GF-D8 (cell line): ENCODE results near the gene SCRN2.

Experiments used
- DNase-seq: peaks from one replicate; lab custom pipeline; 2025; lab: John Stamatoyannopoulos, UW

SCRN2 gene

DNA sequence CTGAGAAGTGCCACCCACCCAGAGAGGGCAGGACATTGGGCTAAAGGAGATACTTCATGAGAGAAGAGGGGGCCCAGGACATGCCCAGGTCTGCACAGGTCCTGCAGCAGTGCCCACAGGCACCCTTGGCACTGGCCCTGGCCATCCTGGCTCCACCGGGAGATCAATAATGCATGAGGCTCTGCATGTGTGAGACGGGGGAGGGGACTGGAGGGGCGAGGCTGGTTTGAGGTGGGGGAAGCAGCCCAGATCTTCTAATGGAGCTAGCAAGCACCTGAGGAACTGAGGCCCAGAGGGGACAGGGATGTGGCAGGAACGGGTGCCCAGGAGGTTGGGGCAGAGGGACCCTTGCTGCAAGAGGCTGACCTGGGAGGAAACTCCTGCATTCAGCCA lies 20.0 kb downstream of the SCRN2 start:
- no peak for DNase-seq

DNA sequence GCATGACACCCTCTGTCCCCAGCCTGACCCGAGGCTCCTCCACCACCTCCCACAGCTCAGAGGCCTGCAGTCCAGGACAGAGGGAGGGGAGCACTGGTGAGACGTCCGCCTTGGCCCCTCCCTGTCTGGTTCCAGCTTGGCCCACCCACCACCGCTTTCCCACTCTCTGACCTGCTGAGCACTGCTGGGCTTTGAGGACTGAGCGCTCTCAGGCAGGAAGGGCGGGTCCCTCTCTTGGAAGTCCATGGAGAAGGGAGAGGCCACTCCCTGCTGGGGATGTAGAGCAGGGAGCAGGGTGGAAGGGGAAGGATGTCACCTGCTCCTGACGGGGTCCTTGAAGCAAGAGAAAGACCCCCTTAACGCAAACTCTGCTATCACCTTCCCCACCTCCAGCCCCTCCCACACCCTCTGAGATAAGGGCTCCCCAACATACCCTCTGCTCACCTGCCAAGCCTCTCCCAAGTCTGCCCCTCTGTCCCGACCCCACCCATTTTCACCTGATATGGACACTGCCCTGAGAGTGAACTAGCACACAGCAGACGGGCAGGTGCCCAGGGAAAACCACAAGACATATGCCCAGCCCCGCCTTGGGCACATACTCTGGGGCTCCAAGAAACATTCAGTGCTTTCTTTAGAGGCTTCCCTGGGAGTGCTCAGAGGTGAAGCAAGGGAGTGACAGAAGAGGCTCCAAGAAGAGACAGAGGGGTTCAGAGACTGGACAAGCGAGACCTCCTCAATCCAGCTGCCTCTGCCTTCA lies 20.9 kb downstream of the SCRN2 start:
- no peak for DNase-seq

DNA sequence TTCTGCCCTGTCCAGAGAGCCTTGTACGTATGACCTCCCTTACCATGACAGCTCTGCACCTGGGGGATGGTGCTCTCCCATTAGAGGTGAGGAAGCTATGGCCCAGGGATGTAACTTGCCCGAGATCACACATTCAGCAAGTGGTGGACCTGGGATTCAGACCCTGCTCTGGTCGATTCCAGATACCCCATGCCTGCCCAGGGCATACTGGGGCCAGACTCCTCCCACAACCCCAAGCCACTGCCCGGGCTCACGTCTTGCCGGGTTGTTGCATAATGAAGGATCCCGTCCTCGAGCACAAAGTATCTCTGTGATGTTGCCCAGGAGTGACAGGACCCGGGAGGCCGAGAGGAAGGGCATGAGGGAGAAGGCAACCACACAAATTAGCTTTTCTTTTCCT lies 21.6 kb downstream of the SCRN2 start:
- DNase-seq: no peak

DNA sequence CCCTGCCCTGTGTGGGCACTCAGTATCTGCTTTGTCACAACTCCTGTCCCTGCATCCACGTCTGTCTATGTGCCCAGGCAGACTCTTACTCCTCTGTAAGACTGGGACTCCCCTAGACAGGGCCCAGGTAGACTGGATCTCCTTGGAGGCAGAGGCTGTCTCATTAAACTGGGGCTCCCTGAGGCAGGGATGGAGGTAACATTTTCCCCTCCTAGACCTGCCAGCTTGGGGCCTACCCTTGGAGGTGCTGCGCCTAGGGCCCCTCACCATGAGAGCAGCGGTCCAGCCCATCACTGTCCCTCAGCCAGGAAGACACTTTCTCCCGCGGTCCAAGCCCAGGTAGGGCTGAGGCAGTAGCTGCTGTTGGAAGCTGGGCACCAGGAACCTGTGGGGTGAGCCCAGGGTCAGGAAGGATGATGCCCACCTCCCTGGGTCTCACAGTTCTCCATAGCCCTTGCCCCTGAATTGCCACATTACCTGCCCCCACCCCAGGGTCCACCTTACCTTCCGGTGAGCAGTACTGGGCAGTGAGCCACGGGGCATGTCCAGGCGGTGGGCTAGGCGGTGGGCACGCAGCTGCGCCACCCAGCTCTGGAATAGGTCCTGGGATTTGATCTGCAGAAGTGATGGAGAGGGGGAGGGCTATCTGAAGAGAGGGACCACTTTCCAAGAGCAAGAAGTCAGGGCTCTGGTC lies 22.9 kb downstream of the SCRN2 start:
- no peak for DNase-seq

DNA sequence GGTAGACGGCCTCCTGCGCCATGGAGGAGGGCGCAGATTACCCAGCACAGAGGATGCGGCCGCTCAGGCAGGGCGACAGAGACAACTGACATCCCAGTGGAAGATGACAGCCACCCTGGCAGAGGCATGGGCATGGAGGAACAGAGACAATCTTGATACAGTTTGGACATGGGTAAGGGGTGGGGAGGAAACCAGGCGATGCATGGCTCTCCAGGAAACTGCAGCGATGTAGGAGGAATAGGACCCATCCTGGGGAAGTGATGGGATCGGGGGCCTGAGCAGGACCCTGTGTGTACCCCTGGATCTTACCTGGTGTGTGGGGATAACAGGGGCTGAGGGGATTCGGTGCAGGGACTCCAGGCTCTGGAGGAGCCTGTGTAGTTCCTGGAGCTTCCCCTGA lies 24.1 kb downstream of the SCRN2 start:
- DNase-seq: no peak

DNA sequence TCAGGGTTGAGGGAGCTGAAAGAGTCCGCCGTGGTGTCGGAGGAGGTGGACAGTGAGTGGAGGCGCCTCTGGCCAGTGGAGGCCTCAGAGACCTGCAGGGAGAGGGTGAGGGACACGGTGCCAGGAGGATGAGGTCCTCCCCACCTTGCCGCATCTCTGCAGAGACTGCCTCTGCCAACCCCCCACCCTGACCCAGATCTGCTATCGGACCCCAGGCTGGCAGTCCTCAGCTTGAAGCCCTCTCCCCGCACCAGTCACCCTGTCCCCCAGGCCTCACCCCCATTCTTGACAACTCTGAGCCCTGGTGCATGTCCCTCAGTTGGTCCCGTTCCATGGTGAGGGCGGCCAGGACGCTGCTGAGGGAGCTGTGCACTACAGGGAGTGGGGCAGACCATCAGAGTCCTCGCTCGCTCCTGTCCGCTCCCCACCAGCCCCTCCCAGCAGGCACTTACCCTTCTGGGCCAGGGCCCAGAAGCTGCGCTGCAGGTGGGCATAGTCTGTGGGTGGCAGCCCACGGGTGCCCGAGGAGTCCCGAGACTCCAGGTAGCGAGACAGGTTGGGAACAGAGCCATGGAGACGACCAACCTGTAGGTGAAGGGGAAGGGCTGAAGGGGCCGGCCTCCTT lies 24.9 kb downstream of the SCRN2 start:
- no peak for DNase-seq

DNA sequence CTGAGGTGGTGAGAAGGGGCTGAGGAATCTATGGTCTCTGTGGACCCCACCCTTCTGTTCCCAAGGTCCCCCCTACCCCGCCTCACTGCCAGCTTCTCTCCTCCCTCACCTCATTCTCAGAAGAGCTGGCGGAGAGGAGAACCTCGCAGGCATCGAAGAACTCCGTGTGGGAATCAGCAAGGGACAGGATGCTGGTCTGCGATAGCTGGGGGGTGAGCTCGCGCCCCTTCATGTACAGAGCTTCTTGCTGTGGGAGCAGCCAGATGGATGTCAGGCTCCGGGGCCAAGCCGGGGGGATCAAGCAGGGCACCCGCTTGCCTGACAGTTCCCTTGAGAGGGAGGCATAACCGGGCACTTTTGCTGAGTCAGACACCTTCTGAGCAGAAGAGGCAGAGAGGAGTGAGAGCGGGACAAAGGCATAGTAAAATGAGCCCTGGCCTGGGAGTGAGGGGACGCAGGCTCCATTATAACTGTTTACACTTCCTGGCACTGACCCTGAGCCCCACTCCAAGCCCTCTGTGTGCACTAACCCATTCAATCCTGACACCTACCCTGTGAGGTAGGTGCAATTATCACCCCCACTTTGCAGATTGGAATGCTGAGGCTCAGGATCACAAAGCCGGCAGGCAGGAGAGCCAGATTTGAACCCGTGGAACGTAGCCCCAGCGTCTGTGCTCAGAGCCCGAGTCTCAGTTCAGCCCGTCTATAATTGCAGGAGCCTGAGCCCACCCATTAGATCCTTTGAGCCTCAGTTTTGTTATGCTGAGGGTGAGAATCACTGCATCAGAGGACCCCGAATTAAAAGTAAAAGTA lies 25.8 kb downstream of the SCRN2 start:
- no peak for DNase-seq

DNA sequence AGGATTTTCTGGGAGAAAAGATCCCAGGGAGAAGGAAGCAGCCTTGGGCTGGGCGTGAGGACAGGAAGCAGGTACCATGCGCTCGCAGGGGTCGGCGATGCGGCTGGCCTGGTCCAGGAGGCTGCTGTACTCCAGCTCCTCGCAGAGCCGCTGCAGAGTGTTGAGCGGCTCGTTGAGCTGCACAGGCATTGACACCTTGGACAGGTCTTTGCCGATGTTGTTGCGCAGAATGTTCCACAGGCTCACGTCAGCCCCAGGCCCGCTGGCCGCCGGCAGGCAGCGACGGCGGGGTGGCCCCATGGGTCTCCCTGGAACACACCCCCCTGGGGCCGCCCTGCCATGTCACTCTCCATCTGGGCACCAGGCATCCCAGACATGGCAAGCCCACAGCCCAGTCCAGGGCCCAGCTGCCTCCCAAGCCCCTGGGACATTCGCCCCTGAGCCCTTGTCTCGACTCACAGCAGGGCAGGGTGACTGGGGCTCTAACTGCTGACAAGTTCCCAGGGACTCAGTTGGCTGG lies 27.5 kb downstream of the SCRN2 start:
- DNase-seq: no peak

DNA sequence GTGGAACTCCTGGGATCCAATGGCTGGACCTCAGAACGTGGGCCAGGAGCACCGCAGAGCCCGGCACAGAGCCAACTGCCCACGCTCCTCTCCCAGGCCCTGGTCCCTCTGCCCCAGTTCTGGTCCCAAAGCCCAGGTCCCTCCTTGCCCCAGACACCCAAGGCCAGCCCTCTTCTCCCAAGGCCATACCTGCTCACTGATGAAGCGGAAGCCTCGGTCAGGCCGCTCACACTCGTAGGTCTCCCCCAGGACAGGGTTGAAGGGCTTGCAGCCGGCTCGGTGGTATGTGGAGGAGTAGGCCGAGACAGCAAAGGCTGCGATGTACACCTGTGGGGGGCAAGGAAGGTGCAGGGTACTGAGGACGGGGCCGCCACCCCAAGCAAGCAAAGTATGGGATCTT lies 28.0 kb downstream of the SCRN2 start:
- DNase-seq: no peak

DNA sequence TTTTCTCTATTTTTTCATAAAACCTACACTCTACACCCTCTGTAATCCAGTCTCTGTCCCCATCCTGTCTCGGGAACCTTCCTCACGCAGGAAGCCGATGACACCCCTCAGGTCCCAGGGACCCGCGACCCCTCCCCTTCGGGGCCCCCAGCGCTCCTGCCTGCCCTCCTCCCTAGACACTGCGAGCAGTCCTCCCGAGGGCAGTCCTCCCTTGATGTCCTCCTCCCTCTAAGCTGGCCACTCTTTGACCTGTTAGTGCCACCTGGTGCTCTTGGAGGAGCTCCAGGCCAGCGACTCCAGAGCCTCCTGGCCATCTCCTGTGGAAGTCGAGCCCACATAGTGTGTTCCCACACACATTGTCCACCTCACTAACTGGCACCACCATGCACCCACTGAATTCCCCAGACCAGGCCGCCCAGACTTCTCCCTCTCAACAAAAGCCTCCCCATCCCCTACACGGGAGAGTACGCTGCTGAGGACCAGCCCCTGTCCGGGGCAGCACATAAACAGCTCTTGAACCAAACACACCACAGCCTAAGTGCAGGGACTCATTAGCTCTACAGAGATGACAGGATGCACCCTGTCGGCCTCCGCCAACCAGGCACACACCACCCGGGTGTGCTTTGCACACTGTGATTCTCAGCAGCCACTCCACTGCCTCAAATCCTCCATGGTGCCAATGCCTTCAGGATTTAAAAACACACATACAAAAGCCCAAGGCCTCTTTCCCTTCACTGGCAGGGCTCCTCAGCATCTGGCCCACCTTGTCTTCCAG lies 28.7 kb downstream of the SCRN2 start:
- DNase-seq: no peak

DNA sequence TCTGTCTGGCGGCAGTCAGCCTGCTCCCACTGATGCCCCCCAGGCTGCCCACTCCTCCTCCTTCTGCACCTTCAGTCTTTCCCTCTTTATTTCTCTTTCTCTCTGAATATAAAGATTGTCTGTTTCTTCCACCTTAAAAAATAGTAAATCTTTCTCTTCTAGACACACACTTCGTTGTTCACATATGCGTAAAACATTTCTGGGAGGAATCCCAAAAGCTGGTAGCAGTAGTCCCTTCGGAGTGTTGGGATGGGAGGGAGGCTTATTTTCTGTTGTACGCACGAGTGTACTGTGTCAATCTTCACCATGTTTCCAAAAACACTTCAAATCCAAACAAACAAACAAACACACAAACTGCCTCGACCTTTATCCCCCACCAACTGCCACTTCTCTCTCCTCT lies 29.4 kb downstream of the SCRN2 start:
- DNase-seq: no peak

DNA sequence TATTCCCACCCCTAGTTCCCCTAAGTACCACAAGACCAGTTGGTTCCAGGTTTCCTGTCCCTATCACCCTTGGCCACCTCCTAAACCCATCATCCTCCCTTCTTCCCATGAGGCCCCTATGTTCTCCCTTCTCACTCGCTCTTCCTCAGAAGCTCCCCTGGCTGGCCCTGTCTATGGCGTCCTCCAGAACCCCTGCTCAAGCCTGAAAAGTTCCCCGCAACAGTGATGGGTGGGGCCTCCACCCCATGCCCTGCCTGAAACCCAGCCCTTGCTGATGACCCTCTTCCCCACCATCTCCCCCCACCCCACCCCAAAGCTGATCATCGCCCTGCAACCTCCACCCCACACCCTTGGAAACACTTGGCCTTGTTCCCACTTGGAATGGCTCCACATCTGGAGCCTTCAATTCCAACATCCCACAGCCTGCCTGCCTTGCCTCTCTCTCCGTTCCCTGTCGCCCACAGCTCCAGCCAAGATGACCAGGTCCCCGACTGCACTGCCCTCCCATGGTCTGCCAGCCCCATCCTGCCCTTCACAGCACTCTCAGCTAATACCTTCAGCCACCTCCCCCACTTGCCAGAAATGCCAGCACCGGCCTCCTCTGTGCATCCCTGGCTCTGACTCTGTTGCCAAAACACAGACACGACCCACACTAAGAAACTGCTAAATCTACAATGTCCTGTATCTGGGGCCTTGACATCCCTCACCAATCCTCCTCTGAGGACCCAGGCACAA lies 30.0 kb downstream of the SCRN2 start:
- no peak for DNase-seq

DNA sequence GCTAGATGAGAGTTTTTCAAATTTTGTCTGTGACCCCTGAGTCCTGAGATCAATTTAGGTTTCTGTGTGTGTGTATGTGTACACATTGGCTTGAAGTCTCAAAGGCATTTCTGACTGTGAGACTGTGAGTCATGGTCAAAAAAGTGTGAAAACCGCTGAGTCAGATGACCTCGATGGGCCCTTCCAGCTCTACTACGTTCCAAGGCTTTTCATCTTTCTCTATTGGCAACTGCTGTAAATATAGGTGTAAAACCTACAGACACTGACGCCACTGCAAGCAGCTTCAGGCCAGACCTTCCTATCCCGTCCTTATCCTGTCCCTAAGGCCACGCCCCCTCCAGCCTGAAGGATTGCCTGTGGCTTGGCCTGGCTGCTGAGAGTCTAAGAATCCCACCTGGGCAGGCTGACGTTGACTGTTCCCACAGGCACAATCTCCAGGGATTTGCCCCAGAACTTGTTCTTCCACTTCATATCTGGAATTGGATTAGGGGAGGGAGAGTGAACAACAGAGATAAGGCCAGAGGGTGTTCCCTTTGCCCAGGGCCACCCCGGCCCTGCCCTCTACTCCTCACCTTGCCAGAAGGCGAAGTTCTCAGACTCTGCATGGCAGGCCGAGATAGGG lies 30.8 kb downstream of the SCRN2 start:
- DNase-seq: no peak

DNA sequence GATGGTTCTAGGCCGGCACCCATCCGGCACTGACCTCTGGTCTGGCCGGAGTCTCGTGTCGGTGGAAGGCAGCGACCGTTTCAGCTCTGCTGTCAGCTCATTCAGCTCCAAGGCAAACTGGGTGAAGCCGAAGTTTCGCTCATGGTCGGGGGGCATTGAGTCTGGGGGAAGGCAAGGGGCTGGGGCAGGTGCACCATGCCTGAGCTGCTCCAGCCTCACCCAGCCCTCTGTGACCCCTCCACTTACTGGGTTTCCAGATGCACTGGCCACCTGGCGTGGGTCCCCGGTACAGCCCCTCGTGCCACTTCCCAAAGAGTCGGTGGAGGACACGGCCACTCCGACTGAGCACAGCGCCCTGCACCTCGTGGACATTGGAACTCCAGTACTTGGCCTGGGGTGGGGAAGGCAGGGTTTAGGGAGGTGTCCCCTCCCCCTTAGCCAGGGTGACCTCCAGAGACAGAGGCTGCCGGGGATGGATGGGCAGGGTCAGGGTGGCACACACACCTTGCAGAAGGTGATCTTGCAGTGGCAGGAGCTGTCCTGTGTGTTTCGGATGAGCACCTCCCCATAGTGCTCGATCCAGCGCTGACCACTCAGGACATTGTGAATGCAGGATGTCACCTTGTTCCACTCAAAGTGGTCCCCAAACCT lies 32.1 kb downstream of the SCRN2 start:
- DNase-seq: no peak

DNA sequence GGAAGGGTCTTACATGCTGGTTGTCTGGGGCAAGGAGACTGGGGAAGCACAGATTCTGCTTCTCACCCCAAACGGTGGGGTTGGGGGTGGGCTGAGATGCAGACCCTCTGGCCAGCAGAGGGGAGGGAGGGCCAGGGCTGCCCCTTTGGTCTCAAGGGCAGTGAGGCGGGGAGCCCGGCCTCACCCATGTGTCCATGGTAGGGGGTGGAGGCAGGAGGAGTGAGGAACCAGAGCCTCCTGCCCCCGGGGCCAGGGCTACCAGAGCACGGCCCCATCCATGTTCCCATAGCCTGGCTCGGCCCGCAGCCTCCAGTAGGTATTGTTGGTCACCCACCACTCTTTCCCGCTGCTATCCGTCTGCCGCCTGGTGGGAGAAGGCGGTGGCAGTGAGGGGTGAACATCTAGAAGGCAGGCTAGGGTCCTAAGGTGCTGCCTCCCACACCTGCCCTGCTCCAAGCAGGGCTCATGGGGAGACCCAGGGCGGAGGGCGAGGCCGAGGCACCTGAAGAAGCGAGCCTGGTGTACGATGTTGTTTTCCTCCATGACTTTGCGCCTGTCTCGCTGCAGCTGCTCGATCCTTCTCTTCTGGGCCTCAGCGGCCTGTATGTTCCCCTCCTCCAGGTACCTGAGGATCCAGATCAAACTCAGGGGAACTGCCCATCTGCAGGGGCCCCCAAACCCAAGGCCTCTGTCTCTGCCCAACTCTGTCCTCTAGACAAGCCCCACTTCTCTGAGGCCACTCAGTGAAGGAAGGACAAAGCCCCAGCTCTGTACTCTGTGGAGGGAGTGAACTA lies 32.8 kb downstream of the SCRN2 start:
- no peak for DNase-seq

DNA sequence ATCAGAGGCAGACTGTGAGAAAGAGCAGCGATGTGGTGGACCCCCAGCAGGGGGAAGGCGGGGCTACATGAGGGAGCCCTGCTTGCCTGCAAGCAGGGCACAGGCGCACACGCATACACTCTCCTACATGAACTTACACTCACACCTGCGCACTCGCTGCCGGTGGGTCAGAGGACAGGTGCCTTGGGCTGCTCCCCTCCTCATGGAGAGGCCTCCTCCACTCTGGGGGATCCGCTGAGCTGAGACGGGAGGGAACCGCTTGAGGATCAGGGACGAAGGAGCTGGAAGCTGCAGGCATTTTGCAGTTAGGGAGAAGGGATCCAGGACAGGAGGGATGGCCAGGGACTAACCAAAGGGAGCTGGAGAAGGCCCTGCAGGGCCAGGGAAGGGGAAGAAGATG lies 33.7 kb downstream of the SCRN2 start:
- no peak for DNase-seq

DNA sequence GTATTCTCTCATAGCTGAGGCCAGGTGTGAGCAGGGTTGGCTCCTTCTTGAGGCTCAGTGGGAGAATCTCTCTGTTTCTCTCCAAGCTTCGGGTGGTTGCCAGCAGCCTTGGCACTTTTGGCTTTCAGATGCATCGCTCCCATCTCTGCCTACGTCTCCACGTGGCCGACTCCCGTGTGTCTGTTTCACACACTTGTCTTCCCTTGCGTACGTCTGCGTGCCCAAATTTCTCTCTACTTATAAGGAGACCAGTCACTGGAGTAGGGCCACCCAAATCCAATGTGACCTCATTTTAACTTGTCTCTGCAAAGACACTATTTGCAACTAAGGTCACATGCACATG lies 34.2 kb downstream of the SCRN2 start:
- DNase-seq: no peak

DNA sequence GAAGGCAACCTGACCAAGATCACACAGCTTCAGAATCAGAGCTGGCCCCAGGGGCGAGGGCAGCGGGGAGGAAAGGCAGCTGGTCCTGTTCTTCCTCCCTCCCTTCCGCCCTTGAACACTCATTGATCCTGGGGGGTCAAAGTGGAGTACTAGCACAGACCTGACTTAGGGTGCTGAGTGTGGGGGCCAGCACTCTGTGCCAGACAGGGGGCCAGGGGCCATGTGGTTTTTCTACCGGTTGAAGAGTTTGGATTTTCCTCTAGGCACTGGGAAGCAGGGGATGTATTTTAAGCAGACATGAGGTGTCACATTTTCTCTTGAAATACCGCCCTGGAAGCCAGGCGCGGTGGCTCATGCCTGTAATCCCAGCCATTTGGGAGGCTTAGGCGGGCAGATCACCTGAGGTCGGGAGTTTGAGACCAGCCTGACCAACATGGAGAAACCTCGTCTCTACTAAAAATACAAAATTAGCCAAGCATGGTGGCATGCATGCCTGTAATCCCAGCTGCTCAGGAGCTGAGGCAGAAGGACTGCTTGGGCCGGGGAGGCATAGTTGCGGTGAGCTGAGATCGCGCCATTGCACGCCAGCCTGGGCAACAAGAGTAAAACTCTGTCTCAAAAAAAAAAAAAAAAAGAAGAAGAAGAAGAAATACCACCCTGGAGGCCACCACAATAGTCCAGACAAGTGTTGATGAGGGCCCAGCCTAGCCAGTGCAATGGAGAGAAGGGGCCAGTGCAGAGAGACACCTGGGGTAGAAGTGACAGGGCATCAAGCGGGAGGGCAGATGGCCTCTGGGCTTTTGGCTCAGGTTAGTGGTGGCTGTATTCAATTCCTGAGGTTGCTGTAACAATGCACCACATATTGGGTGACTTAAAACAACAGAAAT lies 34.8 kb downstream of the SCRN2 start:
- DNase-seq: no peak
